ENCODE data around the gene LPP.

- no peak for TF ChIP-seq POLR2A (IDR thresholded peaks at IDR 0.05; ENCODE audit: low read depth, low read length)
- TF ChIP-seq, protein P1, sequence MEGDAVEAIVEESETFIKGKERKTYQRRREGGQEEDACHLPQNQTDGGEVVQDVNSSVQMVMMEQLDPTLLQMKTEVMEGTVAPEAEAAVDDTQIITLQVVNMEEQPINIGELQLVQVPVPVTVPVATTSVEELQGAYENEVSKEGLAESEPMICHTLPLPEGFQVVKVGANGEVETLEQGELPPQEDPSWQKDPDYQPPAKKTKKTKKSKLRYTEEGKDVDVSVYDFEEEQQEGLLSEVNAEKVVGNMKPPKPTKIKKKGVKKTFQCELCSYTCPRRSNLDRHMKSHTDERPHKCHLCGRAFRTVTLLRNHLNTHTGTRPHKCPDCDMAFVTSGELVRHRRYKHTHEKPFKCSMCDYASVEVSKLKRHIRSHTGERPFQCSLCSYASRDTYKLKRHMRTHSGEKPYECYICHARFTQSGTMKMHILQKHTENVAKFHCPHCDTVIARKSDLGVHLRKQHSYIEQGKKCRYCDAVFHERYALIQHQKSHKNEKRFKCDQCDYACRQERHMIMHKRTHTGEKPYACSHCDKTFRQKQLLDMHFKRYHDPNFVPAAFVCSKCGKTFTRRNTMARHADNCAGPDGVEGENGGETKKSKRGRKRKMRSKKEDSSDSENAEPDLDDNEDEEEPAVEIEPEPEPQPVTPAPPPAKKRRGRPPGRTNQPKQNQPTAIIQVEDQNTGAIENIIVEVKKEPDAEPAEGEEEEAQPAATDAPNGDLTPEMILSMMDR (conservative IDR thresholded peaks at IDR 0.05; ENCODE audit: low read depth, low read length), result no peak
- TF ChIP-seq RAD21 (IDR thresholded peaks at IDR 0.05; ENCODE audit: low read length), result no peak
Observed at GRCh38 chr3:188817103-188817934, 663.4 kb downstream of the LPP start.
